ACHN (cell line): ENCODE data around the gene ITIH1.
"Not testable (repeated sequence)": the region's sequence is repeated elsewhere in the genome, so short reads cannot be mapped to it uniquely, and the experiment has no call there.

ENCODE experiments used
- DNase-seq: peaks from one replicate; pipeline ENCODE4 v3.0.0-alpha.2; 2015
- in situ Hi-C: cut with HindIII; loops from 2 replicates; pipeline ENCODE4 v1.10.0; 2017; ENCODE audit warnings: low sequenced_read_pairs, low pct_ligation_motif_present, low pct_unique_long_range_greater_than_20kb

Gene ITIH1, protein sequence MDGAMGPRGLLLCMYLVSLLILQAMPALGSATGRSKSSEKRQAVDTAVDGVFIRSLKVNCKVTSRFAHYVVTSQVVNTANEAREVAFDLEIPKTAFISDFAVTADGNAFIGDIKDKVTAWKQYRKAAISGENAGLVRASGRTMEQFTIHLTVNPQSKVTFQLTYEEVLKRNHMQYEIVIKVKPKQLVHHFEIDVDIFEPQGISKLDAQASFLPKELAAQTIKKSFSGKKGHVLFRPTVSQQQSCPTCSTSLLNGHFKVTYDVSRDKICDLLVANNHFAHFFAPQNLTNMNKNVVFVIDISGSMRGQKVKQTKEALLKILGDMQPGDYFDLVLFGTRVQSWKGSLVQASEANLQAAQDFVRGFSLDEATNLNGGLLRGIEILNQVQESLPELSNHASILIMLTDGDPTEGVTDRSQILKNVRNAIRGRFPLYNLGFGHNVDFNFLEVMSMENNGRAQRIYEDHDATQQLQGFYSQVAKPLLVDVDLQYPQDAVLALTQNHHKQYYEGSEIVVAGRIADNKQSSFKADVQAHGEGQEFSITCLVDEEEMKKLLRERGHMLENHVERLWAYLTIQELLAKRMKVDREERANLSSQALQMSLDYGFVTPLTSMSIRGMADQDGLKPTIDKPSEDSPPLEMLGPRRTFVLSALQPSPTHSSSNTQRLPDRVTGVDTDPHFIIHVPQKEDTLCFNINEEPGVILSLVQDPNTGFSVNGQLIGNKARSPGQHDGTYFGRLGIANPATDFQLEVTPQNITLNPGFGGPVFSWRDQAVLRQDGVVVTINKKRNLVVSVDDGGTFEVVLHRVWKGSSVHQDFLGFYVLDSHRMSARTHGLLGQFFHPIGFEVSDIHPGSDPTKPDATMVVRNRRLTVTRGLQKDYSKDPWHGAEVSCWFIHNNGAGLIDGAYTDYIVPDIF

DNA sequence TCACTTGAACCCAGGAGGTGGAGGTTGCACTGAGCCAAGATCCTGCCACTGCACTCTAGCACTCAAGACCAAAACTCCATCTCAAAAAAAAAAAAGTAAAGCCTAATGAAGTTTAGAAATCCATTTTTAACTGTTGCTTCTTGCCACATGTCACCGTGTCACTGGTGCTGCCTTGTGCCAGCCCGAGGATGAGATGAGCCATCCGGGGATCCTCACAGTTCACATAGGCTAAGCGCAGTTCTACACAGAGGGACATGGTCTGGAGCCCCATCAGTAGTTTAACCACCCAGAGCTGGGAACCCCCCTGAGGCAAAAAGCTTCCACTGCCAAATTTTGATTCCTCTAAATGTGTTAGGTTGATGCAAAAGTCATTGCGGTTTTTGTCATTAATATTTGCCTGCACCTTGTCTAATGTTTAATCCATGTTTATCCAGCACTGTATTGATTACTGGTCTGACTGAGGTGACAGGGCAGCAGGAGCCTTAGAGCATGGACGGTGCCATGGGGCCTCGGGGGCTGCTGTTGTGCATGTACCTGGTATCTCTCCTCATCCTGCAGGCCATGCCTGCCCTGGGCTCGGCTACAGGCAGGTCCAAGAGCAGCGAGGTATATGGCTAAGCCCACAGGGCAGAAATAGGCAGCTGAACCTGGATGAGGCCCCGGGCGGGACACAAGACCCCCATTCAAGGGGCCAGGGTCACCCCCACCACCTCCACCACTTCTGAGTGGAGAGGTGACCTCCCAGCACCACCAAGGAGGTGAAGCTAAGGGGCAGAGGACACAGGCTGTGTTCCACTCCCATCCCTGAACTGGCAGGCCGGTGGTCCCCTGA is at the start of gene ITIH1:
Gene ITIH1, plus strand, starts transcription at position 473 of the 832 bp plus-strand sequence. Its CDS starts 17 bp downstream, at position 490.
- no peak for DNase-seq
- in situ Hi-C loops, result no loop called here

DNA sequence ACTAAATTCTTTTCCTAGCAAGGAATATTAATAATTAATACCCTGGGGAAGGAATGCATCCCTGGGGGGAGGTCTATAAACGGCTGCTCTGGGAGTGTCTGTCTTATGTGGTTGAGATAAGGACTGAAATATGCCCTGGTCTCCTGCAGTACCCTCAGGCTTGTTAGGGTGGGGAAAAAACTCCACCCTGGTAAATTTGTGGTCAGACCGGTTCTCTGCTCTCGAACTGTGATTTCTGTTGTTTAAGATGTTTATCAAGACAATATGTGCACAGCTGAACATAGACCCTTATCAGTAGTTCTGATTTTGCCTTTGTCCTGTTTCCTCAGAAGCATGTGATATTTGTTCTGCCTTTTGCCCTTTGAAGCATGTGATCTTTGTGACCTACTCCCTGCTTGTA is 48.6 kb upstream of the ITIH1 start:
- in situ Hi-C loops, result not testable (repeated sequence)

DNA sequence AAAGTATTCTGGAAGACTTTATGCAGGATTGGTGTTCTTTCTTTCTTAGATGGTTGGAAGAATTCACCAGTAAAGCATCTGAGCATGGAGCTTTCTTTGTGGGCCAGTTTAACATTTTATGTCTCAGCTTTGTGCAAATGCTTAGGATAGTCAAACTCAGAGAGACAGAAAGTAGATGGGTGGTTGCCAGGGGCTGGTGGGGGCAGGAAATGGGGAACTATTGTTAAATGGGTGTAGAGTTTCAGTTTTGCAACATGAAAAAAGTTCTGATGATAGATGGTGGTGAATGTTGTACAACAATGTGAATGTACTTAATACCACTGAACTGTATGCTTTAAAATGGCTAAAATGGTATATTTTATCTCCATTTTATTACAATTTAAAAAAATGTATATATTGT is 46.7 kb upstream of the ITIH1 start:
- DNase-seq, result no peak
- in situ Hi-C loops, result no loop called here

More for the DNA sequence above, 48.6 kb upstream of the ITIH1 start:
- not testable (repeated sequence) for DNase-seq

DNA sequence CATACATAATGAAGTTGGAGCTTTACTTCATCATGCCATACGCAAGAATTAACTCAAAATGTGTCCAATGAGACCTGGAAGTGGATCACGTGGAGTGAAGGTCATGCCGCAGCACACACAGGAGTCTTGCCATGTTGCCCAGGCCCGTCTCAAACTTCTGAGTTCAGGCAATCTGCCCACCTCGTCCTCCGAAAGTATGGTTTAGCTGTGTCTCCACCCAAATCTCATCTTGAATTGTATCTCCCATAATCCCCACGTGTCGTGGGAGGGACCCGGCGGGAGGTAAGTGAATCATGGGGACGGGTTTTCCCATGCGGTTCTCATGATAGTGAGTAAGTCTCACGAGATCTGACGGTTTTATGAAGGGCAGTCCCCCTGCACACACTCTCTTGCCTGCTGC is 45.8 kb upstream of the ITIH1 start:
- in situ Hi-C loops, result no loop called here
- DNase-seq, result no peak

DNA sequence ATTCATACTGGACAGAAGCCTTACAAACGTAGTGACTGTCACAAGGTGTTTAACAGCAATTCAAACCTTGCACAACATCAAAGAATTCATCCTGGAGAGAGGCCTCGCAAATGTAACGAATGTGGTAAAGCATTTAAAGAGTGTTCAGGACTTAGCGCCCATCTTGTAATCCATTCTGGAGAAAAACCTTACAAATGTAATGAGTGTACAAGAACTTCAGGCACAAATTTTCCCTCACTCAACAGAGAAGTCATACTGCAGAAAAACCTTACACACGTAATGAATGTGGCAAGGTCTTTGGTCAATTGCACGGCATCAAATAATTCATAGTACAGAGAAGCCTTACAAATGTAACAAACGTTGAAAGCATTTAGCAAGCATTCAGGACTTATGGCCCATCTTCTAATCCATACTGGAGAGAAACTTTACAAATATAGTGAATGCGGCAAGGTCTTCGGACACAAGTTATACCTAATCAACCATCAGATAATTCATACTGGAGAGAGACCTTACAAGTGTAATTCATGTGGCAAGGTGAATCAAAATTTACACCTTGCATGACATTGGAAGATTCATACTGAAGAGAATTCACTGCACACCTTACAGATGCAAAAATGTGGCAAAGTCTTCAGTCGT is 44.0 kb upstream of the ITIH1 start:
- in situ Hi-C loops, result no loop called here
- no peak for DNase-seq

DNA sequence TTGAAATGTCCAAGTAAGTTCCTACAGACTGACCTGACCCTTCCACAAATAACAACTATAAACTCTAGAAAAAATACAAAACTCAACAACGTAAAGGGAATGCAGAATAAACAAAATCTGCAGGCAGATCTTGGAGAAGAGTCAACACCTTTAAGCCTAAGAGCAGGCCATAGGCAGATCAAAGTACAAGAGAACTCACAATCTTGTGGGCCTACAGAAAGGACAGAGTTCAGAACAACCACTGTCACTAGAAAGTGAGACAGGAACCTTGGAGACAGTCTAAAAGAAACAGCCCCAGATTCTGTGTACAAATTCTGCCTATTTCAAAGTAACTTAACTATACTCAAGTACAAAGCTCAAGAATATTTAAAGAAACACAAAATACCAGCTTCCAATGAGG is 37.7 kb upstream of the ITIH1 start:
- DNase-seq, result no peak
- in situ Hi-C loops, result no loop called here

DNA sequence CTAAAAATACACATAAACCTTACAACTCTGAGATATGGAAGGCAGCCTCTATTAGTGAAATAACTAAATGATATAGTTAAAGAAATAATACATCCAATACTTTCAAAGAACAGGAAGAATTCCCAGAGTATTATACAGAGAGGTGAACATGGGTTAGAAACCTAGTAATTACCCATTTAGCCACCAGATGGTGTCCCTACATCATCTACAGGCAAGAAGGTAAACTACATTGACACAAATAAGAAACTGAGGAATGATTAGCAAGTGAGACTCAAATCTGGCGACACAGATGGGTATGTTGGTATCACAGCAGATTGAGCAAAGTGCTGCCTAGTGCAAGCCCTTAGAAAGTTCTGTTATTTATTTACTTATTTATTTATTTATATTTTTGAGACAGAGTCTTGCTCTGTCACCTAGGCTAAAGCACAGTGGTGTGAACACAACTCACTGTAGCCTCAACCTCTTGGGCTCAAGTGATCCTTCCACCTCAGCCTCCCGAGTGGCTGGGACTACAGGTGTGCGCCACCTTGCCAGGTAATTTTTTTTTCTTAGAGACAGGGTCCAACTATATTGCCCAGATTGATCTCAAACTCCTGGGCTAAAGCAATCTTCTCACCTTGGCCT is 34.9 kb upstream of the ITIH1 start:
- in situ Hi-C loops, result no loop called here
- peak; percentile 31 for DNase-seq

DNA sequence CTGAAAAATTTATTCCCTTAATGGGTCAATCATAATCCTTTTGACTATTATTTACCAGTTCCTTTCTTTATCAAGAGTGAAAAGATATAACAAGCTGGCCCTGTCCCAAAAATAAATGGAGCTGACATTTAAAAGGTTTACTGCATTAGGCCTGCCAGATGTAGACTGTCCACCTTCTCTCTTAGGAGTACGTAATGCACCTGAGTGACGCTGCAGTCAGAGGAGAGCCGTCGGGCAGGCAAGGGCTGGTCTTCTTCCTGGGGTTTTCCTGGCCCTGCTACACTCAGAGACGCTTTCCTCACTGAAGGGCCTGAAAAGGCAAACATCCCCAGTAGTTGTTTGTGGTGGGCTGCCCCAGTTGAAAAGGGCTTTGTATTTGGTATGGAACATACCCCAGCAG is 34.2 kb upstream of the ITIH1 start:
- in situ Hi-C loops, result no loop called here
- no peak for DNase-seq

DNA sequence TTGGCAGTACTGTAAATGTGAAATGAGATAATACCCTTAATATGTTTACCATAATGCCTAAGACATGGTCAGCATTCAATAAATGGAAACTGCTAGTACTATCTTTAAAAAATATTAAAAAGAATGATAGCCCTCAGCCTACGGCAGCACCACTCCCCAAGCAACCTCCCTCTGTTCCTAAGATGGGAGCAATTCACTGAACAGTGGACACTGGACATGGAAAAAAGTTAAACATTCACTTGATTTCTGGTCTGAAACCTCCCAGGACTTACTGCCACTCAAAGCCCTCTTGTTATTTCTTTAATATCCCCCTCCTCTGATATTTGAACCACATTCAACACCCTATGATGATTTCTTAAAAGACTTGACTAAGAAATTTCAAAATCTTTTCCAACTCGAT is 33.7 kb upstream of the ITIH1 start:
- DNase-seq, result no peak

DNA sequence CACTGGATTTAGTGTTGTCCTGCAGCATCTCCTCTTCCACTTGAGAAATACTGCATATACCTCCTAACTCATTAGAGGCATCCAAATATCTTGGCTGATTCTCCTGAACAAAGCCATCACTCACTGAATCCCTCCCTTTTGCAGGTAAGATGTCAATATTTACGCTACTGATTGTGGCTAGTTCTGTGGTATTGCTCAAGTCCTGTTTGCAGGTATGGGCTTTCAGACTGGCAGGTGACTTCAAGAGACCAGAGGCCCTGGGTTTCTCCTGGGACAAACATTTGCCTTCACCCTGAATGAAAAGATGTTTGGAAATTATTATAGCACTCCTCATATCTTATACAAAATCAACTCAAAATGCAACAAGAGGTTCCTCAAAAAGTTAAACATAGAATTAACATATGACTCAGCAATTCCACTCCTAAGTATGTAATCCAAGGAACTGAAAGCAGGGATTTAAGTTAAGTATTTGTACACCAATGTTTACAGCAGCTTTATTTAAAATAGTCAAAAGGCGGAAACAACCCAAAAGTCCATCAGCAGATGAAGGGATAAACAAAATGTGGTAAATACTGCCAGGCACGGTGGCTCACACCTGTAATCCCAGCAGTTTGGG is 25.2 kb upstream of the ITIH1 start:
- no peak for DNase-seq
- in situ Hi-C loops, result no loop called here

More for the DNA sequence above, 33.7 kb upstream of the ITIH1 start:
- in situ Hi-C loops, result no loop called here

DNA sequence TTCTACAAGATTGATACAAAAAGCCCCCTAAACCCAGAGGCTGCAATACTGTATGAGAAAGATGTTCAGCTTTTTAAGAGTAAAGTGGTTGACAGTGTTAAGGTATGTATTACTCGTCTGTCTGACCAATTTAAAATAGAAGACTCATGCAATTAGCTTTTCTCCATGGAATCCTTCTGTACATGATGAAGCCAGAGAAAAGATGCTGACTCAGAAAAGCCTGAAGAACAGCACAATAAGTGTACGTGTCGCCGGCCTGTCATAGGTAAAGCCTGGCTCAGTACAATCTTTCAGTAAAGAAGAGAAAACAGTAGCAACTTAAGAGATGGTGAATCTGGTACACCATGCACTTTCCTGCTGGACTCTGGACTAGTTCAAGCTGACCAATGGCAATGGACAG is 23.0 kb upstream of the ITIH1 start:
- DNase-seq, result no peak
- in situ Hi-C loops, result no loop called here

DNA sequence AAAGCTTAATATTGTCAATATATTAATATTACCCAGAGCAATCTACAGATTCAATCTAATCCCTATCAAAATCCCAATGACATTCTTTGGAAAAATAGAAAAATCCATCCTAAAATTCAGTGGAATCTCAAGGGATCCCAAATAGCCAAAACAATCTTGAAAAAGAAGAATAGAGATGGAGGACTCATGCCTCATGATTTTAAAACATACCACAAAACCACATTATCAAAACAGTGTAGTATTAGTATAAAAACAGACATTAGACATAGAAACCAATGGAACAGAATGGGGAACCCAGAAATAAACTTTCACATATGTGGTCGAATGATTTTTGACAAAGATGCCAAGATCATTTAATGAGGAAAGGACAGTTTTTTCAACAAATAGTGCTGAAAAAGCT is 21.3 kb upstream of the ITIH1 start:
- in situ Hi-C loops, result no loop called here
- DNase-seq, result no peak

DNA sequence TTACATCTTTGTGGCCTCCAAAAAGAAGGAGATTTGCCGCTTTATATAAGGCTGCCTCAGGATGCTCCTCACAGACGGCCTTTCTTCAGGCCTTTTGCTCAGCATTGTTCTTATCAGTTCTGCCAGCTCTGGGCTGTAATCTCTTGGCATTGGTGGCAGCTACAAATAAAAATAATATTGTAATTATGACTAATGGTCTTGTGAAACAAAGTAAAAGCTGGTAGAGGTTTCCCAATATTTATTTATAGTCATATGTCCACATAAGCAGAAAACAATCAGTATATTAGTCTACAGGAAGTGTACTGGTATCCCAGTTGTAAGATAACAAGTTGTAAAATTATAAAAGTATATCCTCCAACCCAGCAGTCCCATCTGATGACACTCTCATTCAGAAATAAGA is 13.9 kb upstream of the ITIH1 start:
- DNase-seq, result no peak
- in situ Hi-C loops, result no loop called here

DNA sequence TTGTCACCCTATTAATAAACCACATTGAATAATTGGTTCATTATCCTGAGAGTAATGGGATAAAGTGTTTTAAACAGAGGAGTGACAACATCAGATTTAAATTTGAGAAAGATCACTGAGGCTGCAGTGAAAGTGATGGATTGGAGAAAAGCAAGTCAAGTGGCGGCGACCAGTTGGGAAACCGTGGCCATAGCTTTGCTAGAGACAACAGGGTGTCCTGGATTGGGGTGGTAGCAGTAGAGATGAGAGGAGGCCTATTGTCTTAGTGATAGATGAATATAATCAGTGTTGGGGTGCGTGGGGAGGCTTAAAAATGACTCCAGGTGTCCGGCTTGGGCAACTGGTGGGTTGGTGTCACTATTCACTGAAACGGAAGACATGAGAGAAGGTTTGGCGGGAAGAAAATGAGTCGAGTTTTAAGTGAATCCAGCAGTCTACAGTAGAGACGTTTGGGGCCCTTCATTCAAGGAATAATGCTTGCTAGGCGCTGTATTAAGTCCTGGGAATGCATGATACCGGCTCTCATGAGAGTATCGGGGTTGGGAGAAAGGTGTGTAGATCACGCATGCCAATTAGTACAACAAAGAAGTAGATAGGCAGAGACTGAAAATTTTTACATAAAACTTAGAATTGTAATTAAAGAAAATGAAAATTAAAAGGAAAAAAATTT is 7.5 kb upstream of the ITIH1 start:
- peak; percentile 3 for DNase-seq
- in situ Hi-C loops, result no loop called here

DNA sequence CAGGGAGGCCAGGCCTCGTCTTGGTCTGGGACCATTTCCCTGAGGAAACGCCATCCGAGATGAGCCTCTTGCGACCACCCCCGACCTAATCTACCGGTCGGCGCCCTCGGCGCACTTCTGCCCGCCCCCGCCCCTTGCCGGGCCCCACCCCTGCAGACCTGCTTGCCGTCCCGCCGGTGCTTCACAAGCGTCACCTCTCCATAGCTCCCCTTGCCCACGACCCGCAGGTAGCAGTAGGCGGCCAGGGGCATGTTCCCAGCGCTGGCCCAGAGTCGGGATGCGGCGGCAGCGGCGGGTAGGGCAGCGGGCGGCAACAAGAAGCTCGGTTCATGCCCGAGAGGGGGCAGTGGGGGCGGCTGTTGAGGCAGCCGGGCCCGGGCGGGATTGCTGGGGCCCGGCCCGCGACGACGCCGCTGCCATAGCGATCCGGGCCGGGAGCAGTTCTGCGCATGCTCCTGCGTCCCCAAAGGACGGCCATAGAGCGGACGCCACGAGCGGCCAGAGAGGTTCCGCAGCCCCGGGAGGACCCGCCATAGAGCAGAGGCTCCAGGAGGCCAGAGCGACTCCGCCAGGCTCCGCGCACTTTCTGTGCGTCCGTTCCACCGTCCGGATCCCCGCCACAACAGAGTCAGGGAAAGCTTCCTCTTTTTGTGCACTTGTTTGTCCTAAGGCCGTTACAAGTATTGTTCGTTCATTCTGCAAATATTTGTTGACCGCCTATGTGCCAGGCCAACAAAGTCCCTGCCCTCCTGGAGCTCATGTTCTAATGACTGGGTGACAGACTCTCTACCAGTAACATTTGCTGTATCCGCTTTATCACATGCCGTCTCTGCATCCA is 6.7 kb upstream of the ITIH1 start, which contains the start of gene NEK4:
Gene NEK4, minus strand, starts transcription at position 445 of the 838 bp plus-strand sequence. Its CDS starts 194 bp downstream, at position 251.
- in situ Hi-C loops, result no loop called here
- DNase-seq, result peak; percentile 86

DNA sequence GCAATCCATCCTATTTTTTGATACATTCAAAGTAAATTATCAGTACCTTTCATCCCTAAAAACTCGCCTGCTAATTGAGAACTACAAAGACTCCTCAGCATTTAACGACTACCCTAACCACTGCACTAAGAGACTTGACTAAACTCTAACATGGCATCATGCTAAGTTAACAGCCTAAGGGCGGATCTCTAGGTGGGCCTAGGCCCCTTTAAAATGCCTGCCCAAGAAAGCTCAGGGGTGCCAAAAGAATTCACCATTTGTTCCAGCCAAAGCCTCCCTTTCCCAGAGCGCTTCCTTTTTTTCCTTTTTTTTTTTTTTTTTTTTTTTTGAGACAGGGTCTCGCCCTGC is 6.1 kb upstream of the ITIH1 start:
- in situ Hi-C loops, result no loop called here
- no peak for DNase-seq
